HG02571 (cell line): ENCODE data around the gene ATRN.
"Not testable (repeated sequence)": the region's sequence is repeated elsewhere in the genome, so short reads cannot be mapped to it uniquely, and the experiment has no call there.

Source experiments
- ATAC-seq: cut with Tn5 transposase; IDR thresholded peaks from one replicate; pipeline ENCODE4 v1.9.1; 2021; ENCODE audit warnings: mild to moderate bottlenecking, moderate library complexity; ENCODE audit not compliant: unreplicated experiment

ATRN gene

DNA sequence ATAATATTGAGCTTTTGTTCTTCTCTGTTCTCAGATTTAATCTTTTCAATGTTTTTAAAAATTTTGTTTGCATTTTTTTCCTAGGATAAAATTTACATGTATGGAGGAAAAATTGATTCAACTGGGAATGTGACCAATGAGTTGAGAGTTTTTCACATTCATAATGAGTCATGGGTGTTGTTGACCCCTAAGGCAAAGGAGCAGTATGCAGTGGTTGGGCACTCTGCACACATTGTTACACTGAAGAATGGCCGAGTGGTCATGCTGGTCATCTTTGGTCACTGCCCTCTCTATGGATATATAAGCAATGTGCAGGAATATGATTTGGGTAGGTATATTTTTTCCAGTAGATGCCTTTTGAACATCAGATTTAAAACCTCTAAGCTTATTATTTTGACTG lies 89.8 kb downstream of the ATRN start:
- no peak for ATAC-seq

DNA sequence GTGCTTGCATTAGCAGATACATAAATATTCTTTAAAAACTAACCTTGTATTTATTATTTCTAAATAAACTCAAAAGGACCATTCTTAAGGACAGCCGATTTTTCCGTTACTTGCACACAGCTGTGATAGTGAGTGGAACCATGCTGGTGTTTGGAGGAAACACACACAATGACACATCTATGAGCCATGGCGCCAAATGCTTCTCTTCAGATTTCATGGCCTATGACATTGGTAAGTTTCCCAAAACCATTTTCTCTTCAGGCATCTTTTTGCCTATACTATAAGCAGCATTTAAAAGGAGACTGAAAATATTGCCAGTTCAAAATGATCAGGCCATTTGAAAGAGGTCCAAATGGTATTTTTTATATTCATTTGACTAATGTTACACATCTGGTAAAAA lies 92.3 kb downstream of the ATRN start:
- no peak for ATAC-seq

DNA sequence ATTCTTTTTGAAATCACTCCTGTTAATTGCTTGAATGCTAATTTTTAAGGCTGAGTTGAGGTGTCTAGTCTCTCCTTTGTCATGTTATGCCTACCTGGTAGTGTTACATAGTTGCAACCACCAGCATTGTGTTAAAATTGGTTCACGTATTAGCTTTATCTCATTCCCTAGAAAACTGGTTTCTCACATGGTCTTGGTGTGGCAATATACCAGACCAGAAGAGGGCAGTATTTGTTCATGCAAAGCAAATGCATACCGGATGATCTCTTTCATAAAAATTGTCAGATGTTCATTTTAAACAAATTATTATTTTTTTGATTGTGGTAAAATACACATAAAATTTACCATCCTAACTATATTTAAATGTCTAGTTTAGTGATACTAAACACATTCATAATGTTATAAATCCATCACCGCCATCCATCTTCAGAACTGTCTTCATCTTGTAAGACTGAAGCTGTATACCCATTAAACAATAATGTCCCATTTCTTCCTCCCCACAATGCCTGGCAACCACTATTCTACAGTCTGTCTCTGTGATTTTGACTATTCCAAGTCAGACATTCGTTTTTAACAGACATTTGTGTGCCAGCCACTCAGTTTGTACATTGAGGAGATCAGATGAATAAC lies 92.8 kb downstream of the ATRN start:
- ATAC-seq, result no peak

DNA sequence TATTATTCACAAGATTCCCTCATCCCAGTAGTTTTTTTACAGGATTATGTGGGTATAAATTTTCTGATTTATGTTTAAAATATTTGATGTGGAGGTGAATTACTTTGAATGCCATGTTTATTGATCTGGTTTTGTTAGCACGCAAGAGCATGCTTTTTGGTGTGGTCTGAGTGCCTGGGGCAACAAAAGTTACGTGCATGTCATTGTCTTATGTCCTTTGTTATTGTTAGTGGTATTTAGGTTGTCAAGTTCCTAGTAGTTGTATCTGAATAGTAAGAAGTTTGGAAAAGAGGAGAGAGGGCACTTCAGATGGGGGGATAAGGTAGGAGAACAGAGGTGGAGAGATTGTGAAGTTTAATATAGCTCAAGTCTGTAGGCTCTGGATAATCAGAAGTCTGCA lies 95.0 kb downstream of the ATRN start:
- ATAC-seq, result no peak

DNA sequence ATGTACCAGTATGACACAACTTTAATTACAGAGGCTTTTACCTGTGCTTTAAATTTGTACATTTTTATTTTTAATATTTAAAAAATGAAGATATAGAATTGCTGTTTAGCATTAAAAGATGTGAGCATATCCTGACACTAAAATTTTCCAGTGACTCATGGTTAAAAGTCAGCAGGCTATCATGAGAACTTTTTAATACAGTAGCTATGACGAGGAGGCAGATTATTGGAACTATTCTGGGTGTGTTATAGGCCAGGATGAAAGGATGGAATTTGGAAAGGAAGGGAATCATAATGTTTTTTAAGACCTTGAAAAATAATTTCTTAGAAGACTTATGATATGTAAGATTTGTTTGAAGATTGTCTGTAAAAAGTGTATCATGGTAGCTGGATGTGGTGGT lies 101.3 kb downstream of the ATRN start:
- no peak for ATAC-seq

DNA sequence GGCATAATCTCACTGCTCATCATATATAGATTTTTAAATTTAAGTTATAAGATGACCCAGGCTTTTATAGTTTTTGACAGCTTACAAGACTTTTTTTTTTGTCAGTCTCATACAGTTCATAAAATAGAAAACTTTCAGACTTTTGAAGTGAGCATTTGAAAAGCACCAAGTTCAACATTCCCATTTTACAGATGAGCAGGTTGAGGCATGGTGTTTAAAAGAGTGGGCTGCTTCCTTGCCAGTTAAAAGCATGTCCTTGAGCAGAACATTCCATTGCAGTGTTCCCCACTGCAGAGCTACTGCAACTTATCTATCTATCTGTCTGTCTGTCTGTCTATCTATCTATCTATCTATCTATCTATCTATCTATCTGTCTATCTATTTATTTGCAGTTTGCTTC lies 105.5 kb downstream of the ATRN start:
- no peak for ATAC-seq

DNA sequence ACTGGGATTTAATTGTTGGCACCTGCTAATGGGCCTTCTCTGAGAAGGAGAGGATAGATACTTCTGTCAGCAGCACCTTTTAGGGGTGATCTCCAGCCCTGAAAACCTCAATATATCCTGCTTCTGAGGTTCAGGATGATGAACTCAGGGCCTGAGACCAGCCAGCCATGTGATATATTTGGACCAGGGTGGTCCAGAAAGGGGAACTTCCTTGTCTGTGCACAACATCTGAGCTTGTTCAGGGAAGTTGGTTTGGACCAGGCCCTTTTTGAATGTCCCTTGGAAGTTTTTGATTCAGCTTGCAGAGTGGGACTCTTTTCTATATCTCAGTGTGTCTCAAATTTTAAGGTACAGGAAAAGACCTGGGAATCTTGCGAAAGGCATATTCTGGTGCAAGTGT lies 106.5 kb downstream of the ATRN start:
- ATAC-seq, result no peak

DNA sequence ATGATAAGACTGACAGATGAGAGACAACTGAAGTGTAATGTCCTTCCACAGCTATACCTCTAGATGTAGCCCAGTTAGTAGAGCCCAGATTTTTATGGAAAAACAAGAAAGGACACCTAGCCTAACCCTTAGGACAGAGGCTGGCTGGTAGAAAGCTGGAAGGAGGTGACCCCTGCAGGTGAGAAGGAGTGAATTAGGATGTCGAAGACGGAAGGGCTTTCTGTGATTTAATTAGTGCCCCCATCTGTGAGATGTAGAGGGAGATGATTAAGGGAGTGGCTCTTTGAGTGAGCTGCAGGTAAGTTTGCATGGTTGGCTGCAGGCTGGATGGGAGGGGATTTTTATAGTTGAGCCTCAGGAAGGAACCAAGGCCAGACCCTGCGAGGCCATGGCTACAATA lies 109.6 kb downstream of the ATRN start:
- ATAC-seq, result no peak

DNA sequence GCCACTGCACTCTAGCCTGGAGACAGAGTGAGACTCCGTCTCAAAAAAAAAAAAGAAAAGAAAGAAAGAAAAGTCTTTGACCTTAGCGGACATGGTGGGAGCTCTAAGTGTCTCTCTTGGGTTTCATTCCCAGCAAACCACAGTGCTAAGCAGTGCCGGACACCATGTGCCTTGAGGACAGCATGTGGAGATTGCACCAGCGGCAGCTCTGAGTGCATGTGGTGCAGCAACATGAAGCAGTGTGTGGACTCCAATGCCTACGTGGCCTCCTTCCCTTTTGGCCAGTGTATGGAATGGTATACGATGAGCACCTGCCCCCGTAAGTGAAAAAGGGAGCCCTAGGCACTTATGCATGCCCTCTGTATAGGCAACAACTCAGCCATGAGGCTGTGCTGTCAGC lies 112.9 kb downstream of the ATRN start:
- no peak for ATAC-seq

DNA sequence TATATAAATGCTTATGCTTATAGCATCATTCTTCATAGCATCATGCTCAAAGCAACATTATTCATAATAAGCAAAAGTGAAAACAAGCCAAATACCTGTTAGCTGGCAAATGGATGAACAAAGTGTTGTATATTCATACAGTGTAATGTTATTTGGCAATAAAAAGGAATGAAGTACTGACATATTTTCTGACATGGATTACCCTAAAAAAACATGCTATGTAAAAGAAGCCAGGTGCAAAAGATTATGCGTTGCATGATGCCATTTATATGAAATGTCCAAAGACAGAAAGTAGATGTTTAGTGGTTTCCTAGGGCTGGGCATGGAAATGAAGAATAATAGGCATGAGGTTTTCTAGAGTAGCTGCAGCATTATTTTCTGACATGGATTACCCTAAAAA lies 115.3 kb downstream of the ATRN start:
- ATAC-seq, result no peak

DNA sequence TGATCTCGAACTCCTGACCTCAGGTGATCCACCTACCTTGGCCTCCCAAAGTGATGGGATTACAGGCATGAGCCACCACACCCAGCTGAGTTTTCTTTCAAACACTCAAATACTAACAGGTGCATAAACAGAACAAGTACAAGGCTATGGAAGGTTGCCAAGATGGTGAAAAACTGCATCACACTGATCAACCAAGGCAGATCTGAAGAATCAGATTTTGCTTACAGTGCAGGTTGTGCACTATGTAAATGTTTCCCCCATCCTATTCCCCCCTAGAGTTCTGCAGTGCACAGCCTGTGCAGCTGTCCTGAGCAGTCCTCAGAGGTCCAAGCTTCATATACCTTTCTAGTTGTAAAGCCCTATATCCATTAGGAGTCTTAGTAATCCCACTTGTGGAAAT lies 119.3 kb downstream of the ATRN start:
- ATAC-seq, result no peak

DNA sequence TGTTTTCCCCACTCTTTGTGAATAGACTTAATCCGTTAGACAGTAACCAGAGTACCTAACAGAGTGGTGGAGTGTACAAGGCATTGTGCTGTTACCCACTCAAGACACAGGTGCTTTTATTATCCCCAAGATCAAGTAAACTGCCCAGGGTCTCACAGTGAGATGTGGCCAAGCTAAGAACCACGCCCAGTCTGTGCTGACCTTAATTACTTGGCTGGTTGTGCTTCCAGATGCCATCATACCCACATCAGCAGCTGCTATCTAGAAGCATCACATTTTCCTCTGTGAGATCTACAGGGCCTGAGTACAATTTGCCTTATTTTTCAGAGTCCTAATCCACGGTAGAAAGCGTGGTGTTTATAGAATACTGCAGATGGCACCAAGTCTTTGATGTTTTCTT lies 122.1 kb downstream of the ATRN start:
- no peak for ATAC-seq

DNA sequence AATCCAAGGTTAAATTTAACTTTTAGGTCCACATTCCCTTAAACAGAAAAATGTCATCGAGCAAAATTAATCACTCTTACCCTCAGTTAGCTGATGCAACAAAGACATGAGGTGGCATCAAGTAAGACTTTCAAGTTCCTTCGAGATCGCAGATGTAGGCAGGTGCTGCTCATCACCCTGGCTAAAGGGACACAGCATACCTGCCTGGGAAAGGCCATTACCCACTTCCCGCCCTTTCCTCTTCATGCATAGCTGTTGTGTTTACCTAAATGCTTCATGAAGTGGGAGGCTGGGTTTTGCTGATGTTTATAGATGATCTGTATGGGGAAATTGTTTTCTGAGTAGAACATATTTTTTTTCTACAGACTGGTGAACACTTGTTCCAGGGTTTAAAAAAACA lies 124.7 kb downstream of the ATRN start:
- no peak for ATAC-seq

DNA sequence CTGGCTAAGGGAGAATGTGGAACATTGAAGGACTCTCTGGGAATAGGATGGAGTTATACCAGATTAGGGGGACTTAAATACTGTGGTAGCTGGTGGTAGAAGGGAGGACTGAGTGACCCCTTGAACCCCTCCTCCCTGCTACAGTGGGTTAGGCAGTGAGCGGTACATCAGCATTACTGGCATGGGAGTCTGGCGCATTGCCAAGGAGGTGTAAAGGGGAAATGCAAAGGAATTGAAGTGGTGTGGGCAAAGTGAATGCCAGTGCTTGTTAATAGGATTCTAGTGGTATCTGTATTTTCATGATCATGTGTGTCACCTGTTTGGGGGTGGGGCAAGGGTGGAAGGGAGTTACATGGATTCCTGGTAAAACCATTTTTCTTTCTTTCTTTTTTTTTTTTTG lies 132.3 kb downstream of the ATRN start:
- no peak for ATAC-seq

DNA sequence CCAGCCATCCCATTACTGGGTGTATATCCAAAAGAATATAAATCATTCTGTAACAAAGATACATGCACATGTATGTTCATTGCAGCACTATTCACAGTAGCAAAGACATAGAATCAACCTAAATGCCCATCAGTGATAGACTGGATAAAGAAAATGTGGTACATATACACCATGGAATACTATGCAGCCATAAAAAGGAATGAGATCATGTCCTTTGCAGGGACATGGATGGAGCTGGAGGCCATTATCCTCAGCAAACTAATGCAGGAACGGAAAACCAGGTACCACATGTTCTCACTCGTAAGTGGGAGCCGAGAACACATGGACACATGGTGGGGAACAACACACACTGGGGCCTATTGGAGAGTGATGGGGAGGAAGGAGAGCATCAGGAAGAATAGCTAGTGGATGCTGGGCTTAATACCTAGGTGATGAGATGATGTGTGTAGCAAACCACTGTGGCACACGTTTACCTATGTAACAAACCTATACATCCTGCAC lies 134.6 kb downstream of the ATRN start:
- ATAC-seq, result not testable (repeated sequence)

DNA sequence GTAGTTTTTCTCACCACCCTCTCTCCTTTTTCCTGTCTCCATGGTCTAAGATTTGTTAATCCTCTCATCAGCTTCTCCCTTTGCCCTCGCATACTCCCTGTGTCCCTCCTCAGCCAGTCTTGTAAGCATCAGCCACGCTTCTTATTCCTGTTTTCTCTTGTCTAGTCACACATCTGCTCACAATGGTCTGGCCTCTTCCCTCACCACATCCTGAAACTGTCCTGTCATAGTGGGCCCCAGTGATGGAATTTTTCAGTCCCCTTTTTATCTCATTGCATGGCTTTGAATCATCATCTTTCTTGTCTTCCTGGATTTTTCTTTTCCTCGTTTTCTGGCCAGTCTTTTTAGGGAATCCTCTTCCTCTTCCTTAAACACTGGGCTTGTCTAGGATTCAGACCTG lies 135.2 kb downstream of the ATRN start:
- ATAC-seq, result no peak

DNA sequence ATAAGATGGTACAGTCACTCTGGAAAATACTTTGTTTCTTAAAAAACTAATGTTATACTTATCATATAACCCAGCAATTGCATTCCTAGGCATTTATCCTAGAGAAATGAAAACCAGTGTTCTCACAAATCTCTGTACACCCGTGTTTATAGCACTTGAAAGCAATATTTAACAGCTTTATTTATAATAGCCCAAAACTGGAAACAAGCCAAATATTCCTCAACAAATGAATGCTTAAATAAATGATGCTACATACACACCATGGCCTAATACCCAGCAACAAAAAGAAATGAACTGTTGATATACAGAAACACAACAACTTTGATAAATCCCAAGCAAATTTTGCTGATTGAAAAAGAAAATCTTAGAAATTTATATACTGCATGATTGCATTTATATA lies 141.1 kb downstream of the ATRN start:
- ATAC-seq, result no peak

DNA sequence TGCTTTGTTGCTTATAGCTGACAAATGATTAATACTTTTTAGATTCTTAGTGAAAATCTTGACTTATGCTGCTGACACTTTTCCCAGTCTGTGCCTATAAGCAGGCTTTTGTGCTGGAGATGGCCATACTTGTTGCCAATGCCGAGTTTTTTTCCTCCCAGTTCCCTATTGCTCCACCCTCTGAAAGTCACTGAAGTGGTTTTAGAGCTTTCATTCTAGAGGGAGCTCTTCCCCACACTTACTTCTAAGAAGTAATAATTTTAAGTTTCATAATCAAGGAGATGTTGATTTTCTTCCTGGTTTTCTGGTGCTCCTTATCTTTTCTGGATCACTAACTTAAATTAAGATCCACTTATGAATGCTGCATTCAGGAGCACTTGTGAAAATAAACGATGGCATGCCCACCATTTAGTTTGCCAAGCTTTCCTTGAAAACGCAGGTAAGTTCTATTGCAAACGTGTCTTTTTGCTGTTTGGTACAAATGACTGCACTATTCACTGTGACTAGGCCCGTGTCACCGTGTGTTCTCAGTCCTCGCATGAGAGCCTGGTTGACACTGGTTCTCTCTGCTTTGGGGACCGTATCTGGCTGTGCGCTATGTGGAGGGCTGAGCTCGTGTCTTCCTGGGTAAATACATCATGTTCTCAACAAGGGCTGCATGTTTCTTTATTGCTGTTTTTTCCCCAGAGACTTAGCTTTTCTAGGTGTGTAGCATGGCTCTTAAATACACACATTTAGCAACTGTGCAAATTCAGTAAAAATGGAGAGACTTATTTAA lies 142.2 kb downstream of the ATRN start:
- no peak for ATAC-seq

DNA sequence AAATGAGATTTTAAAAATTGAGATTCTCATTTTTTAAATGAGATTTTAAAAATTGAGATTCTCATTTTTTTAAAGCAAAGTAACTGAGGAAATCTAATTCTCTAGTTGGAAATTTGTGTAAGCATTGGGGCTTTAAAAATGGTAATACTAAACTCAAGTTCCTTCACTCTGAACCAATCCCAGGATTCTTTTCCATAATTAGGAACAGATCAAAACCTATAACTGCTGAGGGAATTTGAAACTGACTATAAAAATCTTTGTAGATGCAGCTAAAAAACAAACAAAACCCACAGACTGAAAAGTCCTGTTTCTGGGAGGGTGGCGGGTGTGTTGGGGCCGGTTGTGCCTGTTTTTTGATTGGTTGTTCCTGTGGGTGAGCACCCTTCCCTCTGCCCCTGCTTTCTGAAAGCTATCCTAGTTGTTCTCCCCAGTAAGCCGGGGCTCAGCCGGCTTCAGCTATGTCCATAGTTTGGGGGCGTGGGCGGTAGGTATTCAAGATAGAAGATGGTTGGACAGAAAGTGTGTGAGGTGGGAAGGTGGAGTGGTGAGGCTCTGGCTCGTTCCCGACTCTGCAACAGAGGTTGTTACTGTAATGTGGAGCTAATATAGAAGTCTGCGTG lies 143.1 kb downstream of the ATRN start:
- ATAC-seq, result no peak

DNA sequence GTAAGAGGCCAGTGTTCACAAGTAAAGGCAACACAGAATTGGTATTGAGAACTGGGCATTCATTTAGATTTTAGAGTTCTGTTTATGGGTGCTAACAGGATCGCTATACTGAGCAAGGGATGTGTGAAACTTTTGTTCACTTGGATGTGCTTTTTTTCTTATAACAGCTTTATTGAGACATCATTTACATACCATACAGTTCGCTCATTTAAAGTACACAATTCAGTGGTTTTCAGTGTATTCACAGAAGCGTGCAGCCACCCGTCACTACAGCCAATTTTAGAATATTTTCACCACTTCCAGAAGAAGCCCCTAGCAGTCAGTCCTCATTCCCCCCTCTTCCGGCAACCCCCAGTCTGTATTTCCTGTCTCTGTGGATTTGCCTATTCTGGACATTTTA lies 143.6 kb downstream of the ATRN start:
- ATAC-seq, result no peak

DNA sequence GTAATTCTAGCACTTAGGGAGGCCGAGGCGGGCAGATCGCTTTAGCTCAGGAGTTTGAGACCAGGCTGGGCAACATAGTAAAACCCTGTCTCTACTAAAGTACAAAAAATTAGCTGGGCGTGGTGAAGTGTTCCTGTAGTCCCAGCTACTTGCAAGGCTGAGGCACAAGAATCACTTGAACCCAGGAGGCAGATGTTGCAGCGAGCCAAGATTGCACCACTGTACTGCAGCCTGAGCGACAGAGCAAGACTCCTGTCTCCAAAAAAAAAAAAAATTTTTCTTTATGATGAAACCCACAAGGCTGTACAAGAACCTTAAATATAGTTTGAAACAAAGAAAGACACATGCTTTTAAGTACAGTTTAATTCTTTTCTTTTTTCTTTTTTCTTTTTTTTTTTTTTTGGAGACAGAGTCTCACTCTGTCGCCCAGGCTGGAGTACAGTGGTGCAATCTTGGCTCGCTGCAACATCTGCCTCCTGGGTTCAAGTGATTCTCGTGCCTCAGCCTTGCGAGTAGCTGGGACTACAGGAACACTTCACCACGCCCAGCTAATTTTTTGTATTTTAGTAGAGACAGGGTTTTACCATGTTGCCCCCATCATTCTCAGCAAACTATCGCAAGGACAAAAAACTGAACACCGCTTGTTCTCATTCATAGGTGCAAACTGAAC lies 144.5 kb downstream of the ATRN start:
- ATAC-seq, result not testable (repeated sequence)

DNA sequence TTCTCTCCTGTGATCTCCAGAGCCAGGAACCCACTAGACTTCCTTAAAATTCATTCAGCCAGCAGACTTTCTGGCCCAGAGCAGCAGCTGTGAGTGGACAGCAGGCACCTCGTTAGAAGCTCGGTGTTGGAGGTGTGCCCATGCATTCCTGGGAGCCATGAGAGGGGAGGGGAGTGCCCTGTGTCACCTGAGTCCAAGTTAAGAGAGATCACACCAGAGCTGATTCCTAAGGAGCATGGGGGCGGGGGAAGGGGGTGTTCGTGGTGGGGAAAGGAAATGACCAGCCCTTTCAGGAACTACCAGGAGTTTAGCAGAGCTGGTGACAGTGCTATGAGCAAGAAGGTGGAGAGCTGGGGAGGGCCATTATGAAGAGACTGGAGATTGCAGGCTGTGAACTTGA lies 145.4 kb downstream of the ATRN start:
- no peak for ATAC-seq
